DOHH2 (cell line): Measurements from ENCODE around the gene STARD10.

Experiments
- EZH2phosphoT487 ChIP-seq: fragments of 200-600 bp; sonication (generic); IDR thresholded peaks from 2 replicates; pipeline ENCODE4 v1.6.1; 2017; ENCODE audit warnings: borderline replicate concordance, mild to moderate bottlenecking, antibody characterized with exemption, low read length, moderate library complexity, mixed read lengths
- TF ChIP-seq, protein P1 (sequence below): fragments of 200-600 bp; sonication (generic); IDR thresholded peaks from one replicate; pipeline ENCODE4 v1.5.1; 2014; ENCODE audit warnings: antibody characterized with exemption, mild to moderate bottlenecking, low read depth, low read length; ENCODE audit not compliant: poor library complexity, severe bottlenecking

DNA sequence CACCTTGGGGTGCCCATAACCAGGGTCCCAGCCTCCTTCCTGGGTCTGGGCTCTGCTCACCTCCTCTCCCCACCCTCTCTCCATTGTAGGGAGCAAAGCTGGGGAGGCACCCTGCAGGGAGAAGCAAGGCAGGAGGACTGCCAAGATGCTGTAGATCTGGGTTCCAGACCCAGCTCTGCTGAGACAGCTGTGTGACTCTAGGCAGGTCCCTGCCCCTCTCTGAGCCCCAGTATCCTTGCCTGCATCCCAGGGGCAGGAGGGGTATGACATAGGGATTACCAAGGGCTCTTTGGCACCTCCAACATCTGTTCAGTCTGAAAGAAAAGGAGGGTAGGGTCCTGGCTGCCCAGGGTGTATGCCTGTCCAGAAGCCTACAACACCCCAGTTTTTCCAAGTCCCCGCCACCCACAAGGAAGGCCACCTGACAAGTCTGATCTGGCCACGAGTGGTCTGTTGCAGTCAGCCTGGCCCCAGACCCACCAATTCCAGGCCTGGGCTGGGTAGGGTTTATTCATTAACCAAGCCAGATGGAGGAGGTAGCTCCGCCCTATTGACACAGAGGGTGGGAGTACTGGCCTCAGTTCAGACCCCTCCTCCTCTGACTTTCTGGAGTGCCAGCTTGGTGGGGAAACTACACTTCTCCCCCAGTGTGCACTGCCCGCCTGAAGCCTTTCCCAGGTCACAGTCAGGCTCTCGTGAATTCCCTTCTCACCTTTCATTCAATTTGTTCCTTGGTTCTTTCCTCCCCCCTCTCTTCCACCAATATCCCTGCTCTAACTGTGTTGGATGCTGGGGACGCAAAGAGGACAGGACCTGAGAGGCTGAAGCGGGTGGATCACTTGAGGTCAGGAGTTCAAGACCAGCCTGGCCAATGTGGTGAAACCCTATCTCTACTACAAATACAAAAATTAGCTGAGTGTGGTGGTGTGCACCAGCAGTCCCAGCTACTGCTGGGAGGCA, 15.0 kb downstream of the STARD10 start:
- TF ChIP-seq, protein P1, sequence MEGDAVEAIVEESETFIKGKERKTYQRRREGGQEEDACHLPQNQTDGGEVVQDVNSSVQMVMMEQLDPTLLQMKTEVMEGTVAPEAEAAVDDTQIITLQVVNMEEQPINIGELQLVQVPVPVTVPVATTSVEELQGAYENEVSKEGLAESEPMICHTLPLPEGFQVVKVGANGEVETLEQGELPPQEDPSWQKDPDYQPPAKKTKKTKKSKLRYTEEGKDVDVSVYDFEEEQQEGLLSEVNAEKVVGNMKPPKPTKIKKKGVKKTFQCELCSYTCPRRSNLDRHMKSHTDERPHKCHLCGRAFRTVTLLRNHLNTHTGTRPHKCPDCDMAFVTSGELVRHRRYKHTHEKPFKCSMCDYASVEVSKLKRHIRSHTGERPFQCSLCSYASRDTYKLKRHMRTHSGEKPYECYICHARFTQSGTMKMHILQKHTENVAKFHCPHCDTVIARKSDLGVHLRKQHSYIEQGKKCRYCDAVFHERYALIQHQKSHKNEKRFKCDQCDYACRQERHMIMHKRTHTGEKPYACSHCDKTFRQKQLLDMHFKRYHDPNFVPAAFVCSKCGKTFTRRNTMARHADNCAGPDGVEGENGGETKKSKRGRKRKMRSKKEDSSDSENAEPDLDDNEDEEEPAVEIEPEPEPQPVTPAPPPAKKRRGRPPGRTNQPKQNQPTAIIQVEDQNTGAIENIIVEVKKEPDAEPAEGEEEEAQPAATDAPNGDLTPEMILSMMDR: no peak
- TF ChIP-seq EZH2phosphoT487: no peak
